ENCODE results near the gene STRN3.
"Not testable (repeated sequence)": the region's sequence is repeated elsewhere in the genome, so short reads cannot be mapped to it uniquely, and the experiment has no call there.

The STRN3 gene

GRCh38 chr14:31036552-31036951 is 10.4 kb upstream of the STRN3 start:
- DNase-seq (ENCODE audit: low read depth in 2 of 2) = no peak

GRCh38 chr14:31030469-31030868 is 4.3 kb upstream of the STRN3 start:
- no peak for DNase-seq (ENCODE audit: low read depth in 2 of 2)

GRCh38 chr14:31029016-31029970 is 3.1 kb upstream of the STRN3 start:
- DNase-seq (ENCODE audit: low read depth in 2 of 2) = no peak

- DNase-seq (ENCODE audit: low read depth in 2 of 2) = no peak
Measured at GRCh38 chr14:31027847-31028246, 1.7 kb upstream of the STRN3 start.

GRCh38 chr14:31026450-31027235 is 464 bp upstream of the STRN3 start:
- DNase-seq (ENCODE audit: low read depth in 2 of 2) = peak; percentile 76 to 82

GRCh38 chr14:31025367-31026076 is 657 bp downstream of the STRN3 start, which contains the start of gene AP4S1:
Gene AP4S1, plus strand, starts transcription at chr14:31025649. Its CDS starts 40,548 bp downstream, at chr14:31066197.
- peak in 1 of 2 donors; percentile 18 for DNase-seq (ENCODE audit: low read depth in 2 of 2)

GRCh38 chr14:31024577-31025366 is 1.4 kb downstream of the STRN3 start:
- no peak for DNase-seq (ENCODE audit: low read depth in 2 of 2)

- no peak for DNase-seq (ENCODE audit: low read depth in 2 of 2)
Measured at GRCh38 chr14:31024010-31024480, 2.1 kb downstream of the STRN3 start.

- DNase-seq (ENCODE audit: low read depth in 2 of 2) = no peak
Measured at GRCh38 chr14:31022386-31022785, 3.8 kb downstream of the STRN3 start.

GRCh38 chr14:31021576-31021949 is 4.6 kb downstream of the STRN3 start:
- DNase-seq (ENCODE audit: low read depth in 2 of 2) = no peak

GRCh38 chr14:31020834-31021575 is 5.2 kb downstream of the STRN3 start:
- DNase-seq (ENCODE audit: low read depth in 2 of 2) = no peak

GRCh38 chr14:31018057-31018645 is 8.0 kb downstream of the STRN3 start:
- DNase-seq (ENCODE audit: low read depth in 2 of 2) = no peak

GRCh38 chr14:31013841-31014240 is 12.3 kb downstream of the STRN3 start:
- DNase-seq (ENCODE audit: low read depth in 2 of 2) = no peak

- DNase-seq (ENCODE audit: low read depth in 2 of 2) = no peak
Measured at GRCh38 chr14:31010935-31011334, 15.2 kb downstream of the STRN3 start.

GRCh38 chr14:31009836-31010574 is 16.2 kb downstream of the STRN3 start:
- no peak for DNase-seq (ENCODE audit: low read depth in 2 of 2)

GRCh38 chr14:31006703-31007102 is 19.5 kb downstream of the STRN3 start:
- DNase-seq (ENCODE audit: low read depth in 2 of 2) = no peak

- DNase-seq (ENCODE audit: low read depth in 2 of 2) = not testable (repeated sequence)
Measured at GRCh38 chr14:31004007-31004406, 22.2 kb downstream of the STRN3 start.

- DNase-seq (ENCODE audit: low read depth in 2 of 2) = no peak
Measured at GRCh38 chr14:31003284-31003683, 22.9 kb downstream of the STRN3 start.

GRCh38 chr14:31001339-31001658 is 24.9 kb downstream of the STRN3 start:
- no peak for DNase-seq (ENCODE audit: low read depth in 2 of 2)

All from stimulated activated CD8-positive, alpha-beta memory T cell treated with anti-CD3 and anti-CD28 coated beads, Interleukin-2, amount 100 ng/mL, for 1 hour (primary cell).